Loucy (cell line): Measurements from ENCODE around the gene TMEM232.

Experiments used
- H2AFZ ChIP-seq: fragments of 200-600 bp; sonication (generic); 2 replicates; pipeline ENCODE4 v1.6.0; 2016; ENCODE audit warnings: antibody characterized with exemption, mild to moderate bottlenecking, low read length, moderate library complexity
- H3F3A ChIP-seq: fragments of 200-600 bp; 2 replicates; pipeline ENCODE4 v1.6.0; 2016; ENCODE audit warnings: antibody characterized with exemption, low read depth, mild to moderate bottlenecking
- H3K27me3 ChIP-seq: fragments of 200-600 bp; sonication (generic); 2 replicates; pipeline ENCODE4 v1.6.1; 2014; ENCODE audit warnings: low read length, mild to moderate bottlenecking; ENCODE audit not compliant: insufficient read depth, poor library complexity, severe bottlenecking
- H3K36me3 ChIP-seq: fragments of 200-600 bp; sonication (generic); 2 replicates; pipeline ENCODE4 v1.6.1; 2016; ENCODE audit warnings: low read length; ENCODE audit not compliant: insufficient read depth
- H3K4me1 ChIP-seq: fragments of 200-600 bp; sonication (generic); 2 replicates; pipeline ENCODE4 v1.5.1; 2014; ENCODE audit warnings: low read length, mild to moderate bottlenecking; ENCODE audit not compliant: insufficient read depth, poor library complexity, severe bottlenecking
- H3K4me2 ChIP-seq: fragments of 200-600 bp; sonication (generic); 2 replicates; pipeline ENCODE4 v1.6.0; 2014; ENCODE audit warnings: antibody characterized with exemption, low read length, low read depth, mild to moderate bottlenecking; ENCODE audit not compliant: poor library complexity, severe bottlenecking
- H3K4me3 ChIP-seq: fragments of 200-600 bp; sonication (generic); 2 replicates; pipeline ENCODE4 v1.5.1; 2014; ENCODE audit warnings: low read length, mild to moderate bottlenecking, mixed read lengths; ENCODE audit not compliant: poor library complexity, severe bottlenecking
- H3K79me2 ChIP-seq: fragments of 200-600 bp; sonication (generic); 2 replicates; pipeline ENCODE4 v1.6.1; 2014; ENCODE audit warnings: low read length; ENCODE audit not compliant: insufficient read depth
- H3K9ac ChIP-seq: fragments of 200-600 bp; sonication (generic); 2 replicates; pipeline ENCODE4 v1.6.0; 2014; ENCODE audit warnings: mild to moderate bottlenecking, low read depth, low read length, moderate library complexity; ENCODE audit not compliant: poor library complexity, severe bottlenecking
- H3K9me2 ChIP-seq: fragments of 200-600 bp; sonication (generic); replicated peaks from 2 replicates; pipeline ENCODE4 v1.6.1; 2016; ENCODE audit warnings: low read depth, low read length, mixed read lengths
- H3K9me3 ChIP-seq: fragments of 200-600 bp; sonication (generic); 2 replicates; pipeline ENCODE4 v1.6.1; 2014; ENCODE audit warnings: mild to moderate bottlenecking, antibody characterized with exemption, low read length, low read depth; ENCODE audit not compliant: insufficient read depth
- H4K20me1 ChIP-seq: fragments of 200-600 bp; sonication (generic); 2 replicates; pipeline ENCODE4 v1.6.0; 2014; ENCODE audit warnings: antibody characterized with exemption, low read length, mild to moderate bottlenecking; ENCODE audit not compliant: insufficient read depth, poor library complexity, severe bottlenecking
- EZH2phosphoT487 ChIP-seq: fragments of 200-600 bp; IDR thresholded peaks from 2 replicates; pipeline ENCODE4 v1.6.1; 2018; ENCODE audit warnings: antibody characterized with exemption, mild to moderate bottlenecking, moderate library complexity, borderline replicate concordance
- TF ChIP-seq, protein P1 (sequence below): fragments of 200-600 bp; sonication (generic); conservative IDR thresholded peaks from 2 replicates; pipeline ENCODE4 v1.5.1; 2014; ENCODE audit warnings: mild to moderate bottlenecking, antibody characterized with exemption, low read length

Gene TMEM232

DNA sequence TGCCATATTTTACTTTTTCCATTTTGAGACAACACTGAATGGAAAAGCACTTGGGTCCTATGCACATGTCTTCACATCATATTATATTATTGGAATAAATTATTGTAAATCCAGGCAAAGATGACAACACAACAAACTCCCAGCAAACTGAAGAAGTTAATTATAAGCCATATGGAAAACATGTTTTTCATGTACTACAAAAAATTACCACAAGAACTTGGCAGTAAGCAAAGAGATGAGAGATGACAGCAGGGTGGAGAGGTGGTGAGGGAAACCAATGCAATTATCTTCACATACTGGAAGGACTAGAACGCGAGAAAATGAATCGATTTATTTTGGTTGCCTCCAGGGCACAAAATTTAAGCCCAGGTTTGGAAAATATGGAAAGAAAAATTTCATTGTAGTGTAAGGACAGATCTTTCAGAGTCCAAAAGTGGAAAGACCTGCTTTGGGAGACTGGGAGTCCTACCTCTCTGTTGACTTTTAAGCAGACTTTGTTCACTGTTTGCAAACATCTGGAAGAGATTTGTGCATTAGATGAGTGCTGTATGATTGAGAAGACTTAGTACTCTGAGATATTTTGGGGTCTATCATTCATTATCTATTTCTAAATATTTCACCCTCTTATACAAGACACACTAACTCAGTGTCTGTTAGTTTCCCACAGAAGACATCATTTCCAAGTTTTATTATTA lies 138.0 kb downstream of the TMEM232 start:
- TF ChIP-seq EZH2phosphoT487 = no peak
- TF ChIP-seq, protein P1, sequence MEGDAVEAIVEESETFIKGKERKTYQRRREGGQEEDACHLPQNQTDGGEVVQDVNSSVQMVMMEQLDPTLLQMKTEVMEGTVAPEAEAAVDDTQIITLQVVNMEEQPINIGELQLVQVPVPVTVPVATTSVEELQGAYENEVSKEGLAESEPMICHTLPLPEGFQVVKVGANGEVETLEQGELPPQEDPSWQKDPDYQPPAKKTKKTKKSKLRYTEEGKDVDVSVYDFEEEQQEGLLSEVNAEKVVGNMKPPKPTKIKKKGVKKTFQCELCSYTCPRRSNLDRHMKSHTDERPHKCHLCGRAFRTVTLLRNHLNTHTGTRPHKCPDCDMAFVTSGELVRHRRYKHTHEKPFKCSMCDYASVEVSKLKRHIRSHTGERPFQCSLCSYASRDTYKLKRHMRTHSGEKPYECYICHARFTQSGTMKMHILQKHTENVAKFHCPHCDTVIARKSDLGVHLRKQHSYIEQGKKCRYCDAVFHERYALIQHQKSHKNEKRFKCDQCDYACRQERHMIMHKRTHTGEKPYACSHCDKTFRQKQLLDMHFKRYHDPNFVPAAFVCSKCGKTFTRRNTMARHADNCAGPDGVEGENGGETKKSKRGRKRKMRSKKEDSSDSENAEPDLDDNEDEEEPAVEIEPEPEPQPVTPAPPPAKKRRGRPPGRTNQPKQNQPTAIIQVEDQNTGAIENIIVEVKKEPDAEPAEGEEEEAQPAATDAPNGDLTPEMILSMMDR = no peak
- Histone ChIP-seq H3K9ac (no peak overlapping the region), H3F3A (no peaks in the 10 kb centered on the region), H3K27me3 (no peaks in the 10 kb centered on the region), H3K79me2 (no peaks in the 10 kb centered on the region), H3K9me3 (no peaks in the 10 kb centered on the region), H3K4me2 (no peak overlapping the region), H3K4me1 (no peaks in the 10 kb centered on the region), H4K20me1 (no peaks in the 10 kb centered on the region), H3K9me2 (no peaks in the 10 kb centered on the region), H3K36me3 (no peaks in the 10 kb centered on the region), H2AFZ (no peak overlapping the region), H3K4me3 (no peak overlapping the region)

DNA sequence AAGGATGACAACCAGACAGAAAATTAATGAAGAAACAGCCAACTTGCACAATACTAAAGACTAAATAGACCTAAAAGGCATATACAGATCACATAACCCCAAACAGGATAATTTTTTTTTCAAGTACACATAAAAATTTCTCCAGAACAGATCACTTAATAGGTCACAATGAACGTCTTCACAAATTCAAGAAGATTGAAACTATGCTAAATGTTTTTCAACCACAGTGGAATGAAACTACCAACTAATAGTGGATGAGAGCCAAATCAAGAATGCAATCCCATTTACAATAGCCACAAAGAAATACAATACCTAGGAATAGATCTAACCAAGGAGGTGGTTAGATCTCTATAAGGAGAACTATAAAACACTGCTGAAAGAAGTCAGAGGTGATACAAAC lies 145.8 kb downstream of the TMEM232 start:
- no peak overlapping the region for H3K4me3 ChIP-seq
- TF ChIP-seq EZH2phosphoT487 = no peak
- TF ChIP-seq, protein P1 = no peak
- H3K27me3 ChIP-seq = no peaks in the 10 kb centered on the region
- no peaks in the 10 kb centered on the region for H3K36me3 ChIP-seq
- no peak overlapping the region for H3K9ac ChIP-seq
- H3K4me1 ChIP-seq = no peaks in the 10 kb centered on the region
- H4K20me1 ChIP-seq = no peaks in the 10 kb centered on the region
- no peaks in the 10 kb centered on the region for H3K79me2 ChIP-seq
- no peaks in the 10 kb centered on the region for H3F3A ChIP-seq
- no peak overlapping the region for H3K4me2 ChIP-seq
- no peak overlapping the region for H2AFZ ChIP-seq
- H3K9me3 ChIP-seq = no peaks in the 10 kb centered on the region
- H3K9me2 ChIP-seq = no peaks in the 10 kb centered on the region

DNA sequence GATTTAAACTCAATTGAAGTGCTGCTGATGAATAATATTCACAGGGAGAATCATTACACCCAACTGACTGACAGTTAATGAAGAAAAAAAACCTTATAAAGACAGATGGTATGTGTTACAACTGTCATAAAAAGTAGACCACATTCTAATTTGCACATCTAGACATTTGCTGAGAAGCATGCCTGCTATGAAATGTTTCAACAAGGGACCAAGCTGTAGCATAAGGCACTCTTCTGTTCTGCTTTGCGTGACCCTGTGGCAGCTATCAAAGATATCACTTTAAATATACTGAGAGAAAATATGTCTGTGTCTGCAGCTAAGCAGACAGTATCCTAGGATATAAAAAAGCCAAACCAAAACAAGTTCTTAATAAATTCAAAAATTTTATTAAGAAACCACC lies 153.7 kb downstream of the TMEM232 start:
- Histone ChIP-seq H3K9me2 (no peaks in the 10 kb centered on the region), H3K4me1 (no peaks in the 10 kb centered on the region), H3K9me3 (no peaks in the 10 kb centered on the region), H4K20me1 (no peaks in the 10 kb centered on the region), H3K27me3 (no peaks in the 10 kb centered on the region), H3F3A (no peaks in the 10 kb centered on the region), H2AFZ (no peak overlapping the region), H3K4me2 (no peak overlapping the region), H3K9ac (no peak overlapping the region), H3K4me3 (no peak overlapping the region), H3K36me3 (no peaks in the 10 kb centered on the region), H3K79me2 (no peaks in the 10 kb centered on the region)
- no peak for TF ChIP-seq EZH2phosphoT487
- TF ChIP-seq, protein P1 = no peak
